Adrenal gland (tissue), 12 donors: ENCODE measurements around the gene SLC22A7. TPM values are rescaled to one million over a fixed set of nuclear protein-coding genes. Genes with fewer than 3 reads are reported as not detected.
"Not testable (repeated sequence)": the region's sequence is repeated elsewhere in the genome, so short reads cannot be mapped to it uniquely, and the experiment has no call there.

ENCODE experiments used
- DNase-seq, 7 donors: peaks; one replicate each; pipeline ENCODE4 v3.0.0-alpha.2; 2019 to 2020
- H3K27ac ChIP-seq, 5 donors: fragments of 200-600 bp; sonication (generic) in 4 of 5; 1 replicate in 3 of 5; 2 replicates in 2 of 5; pipeline versions ENCODE4 v1.5.1 to v1.8.0; 2016 to 2020; ENCODE audit warnings: mild to moderate bottlenecking in 1 of 5
- H3K27me3 ChIP-seq: fragments of 200-600 bp; 2 replicates; pipeline ENCODE4 v1.8.0; 2021
- H3K36me3 ChIP-seq, 2 donors: fragments of 200-600 bp; replicated peaks in 1 of 2; 1 replicate in 1 of 2; 2 replicates in 1 of 2; pipeline versions ENCODE4 v1.5.1 to v1.8.0; 2018 to 2022
- H3K4me1 ChIP-seq, 2 donors: fragments of 200-600 bp; replicated peaks in 1 of 2; 1 replicate in 1 of 2; 2 replicates in 1 of 2; pipeline versions ENCODE4 v1.5.1 to v1.8.0; 2018 to 2021
- H3K4me3 ChIP-seq, 4 donors: fragments of 200-600 bp; sonication (generic) in 3 of 4; one replicate each; pipeline ENCODE4 v1.5.1; 2016 to 2018
- H3K9me3 ChIP-seq, 3 donors: fragments of 200-600 bp; sonication (generic) in 1 of 3; replicated peaks in 1 of 3; 1 replicate in 2 of 3; 2 replicates in 1 of 3; pipeline versions ENCODE4 v1.5.1 to v1.8.0; 2016 to 2021
- POLR2A ChIP-seq, 2 donors: fragments of 450-650 bp; IDR thresholded peaks; one replicate each; pipeline ENCODE4 v1.6.1; 2017; ENCODE audit warnings: antibody characterized with exemption in 2 of 2, mild to moderate bottlenecking in 2 of 2, moderate library complexity in 1 of 2
- WGBS, 4 donors: extraction: QIAGEN DNeasy Blood & Tissue Kit in 2 of 4; methylation state at CpG; one replicate each; pipeline versions ENCODE4 v1.1.5 to v1.1.7; 2013 to 2017; 5-methylcytosine and 5-hydroxymethylcytosine counted together
- intact Hi-C, 2 donors: fragments of 100-400 bp; cut with DNase I; formaldehyde crosslinking; loops; one replicate each; pipeline versions ENCODE4 v1.14.1 to v1.15.0; 2022 to 2023
- polyA plus RNA-seq, 3 donors: library from polyadenylated mRNA; stranded (reverse); fragments of 200-250 nt in 2 of 3; fragments of 350-450 nt in 1 of 3; fragmentation: Illumina TruSeq in 1 of 3; extraction: RNeasy Lipid Tissue Mini Kit (QIAGEN cat#74804) in 1 of 3; gene quantifications; one replicate each; pipeline ENCODE4 v1.2.3, GENCODE V29; 2013 to 2014
- small RNA-seq, 2 donors: library from RNA; depleted of rRNA; stranded (forward); fragments of <200 nt; gene quantifications; one replicate each; pipeline ENCODE3, GENCODE V24; 2016
- total RNA-seq, 9 donors: library from RNA; depleted of rRNA in 4 of 9; stranded (reverse); fragments of >200 nt in 4 of 9; fragments of 120-200 nt in 1 of 9; fragmentation: NEBNext Ultra II Directional in 1 of 9; extraction: Animal tissue kit (Norgen Biotek cat#: 25700) in 1 of 9; gene quantifications; one replicate each; pipeline versions ENCODE4 v1.1.0 to v1.2.4, GENCODE V29; 2013 to 2023
- donor health status: healthy with polysubstance abuse.
- donor health status: Bipolar disorder and iron deficiency.
- donor health status: DM: yes; HTN: yes; CAD: no.
- donor health status: DM: no; HTN: no; CAD: no.
- donor health status: DM: no; HTN: no; CAD: no.
- donor health status: DM: yes; HTN: yes; CAD: no.

SLC22A7 gene
- total and polyA plus RNA-seq, 12 donors: 0.14 TPM; not detected in 11

DNA sequence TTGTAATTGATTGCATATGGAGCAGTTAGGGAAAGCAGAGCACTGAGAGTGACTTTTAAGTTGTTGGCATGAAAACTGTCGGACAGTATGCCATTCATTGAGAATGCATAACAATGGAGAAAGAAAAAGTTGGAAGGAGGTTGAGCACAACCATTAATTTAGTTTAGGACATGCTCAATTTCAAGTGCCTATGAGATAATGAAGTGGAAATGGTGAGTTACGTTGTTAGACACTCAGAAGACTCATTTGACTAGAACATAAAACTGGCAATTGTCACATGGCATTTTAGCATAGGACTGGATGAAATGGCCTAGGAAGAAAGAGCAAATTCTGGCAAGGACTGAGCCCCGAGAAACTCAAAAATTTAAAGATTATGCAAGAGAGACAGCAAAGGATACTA is 49.4 kb downstream of the SLC22A7 start:
- intact Hi-C loops: no loop called here
- Histone ChIP-seq H3K9me3 (no peaks in the 10 kb centered on the region), H3K4me1 (no peaks in the 10 kb centered on the region), H3K27me3 (no peaks in the 10 kb centered on the region), H3K36me3 (peaks cover 0 to 51% of the 10 kb centered on the region in 2 donors), H3K4me3 (no peak overlapping the region), H3K27ac (no peak overlapping the region)
- no peak for TF ChIP-seq POLR2A (IDR thresholded peaks at IDR 0.05)
- 93 to 95% (median 94%) methylated on average over 3 of the region's 3 CpGs for WGBS, 4 donors
- no peak for DNase-seq

DNA sequence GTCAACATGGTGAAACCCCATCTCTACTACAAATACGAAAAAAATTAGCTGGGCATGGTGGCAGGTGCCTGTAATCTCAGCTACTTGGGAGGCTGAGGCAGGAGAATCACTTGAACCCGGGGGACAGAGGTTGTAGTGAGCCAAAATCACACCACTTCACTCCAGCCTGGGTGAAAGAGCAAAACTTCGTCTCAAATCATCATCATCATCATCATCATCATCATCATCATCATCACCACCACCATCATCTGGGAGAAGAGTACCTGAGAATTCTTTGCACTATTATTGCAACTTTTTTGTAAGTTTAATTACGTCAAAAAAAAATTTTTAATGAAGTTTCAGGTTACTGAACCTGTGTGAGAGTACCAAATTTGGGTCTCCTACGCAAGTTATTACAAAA is 53.9 kb downstream of the SLC22A7 start:
- H3K9me3 ChIP-seq, DNase-seq, H3K27me3 ChIP-seq, H3K4me3 ChIP-seq, intact Hi-C loops, H3K4me1 ChIP-seq, H3K27ac ChIP-seq: not testable (repeated sequence)
- 91 to 98% (median 93%) methylated on average over 5 of the region's 5 CpGs for whole genome bisulfite sequencing, 4 donors
- peaks cover 0 to 46% of the 10 kb centered on the region in 2 donors for H3K36me3 ChIP-seq

Small RNA genes within 50 kb of the gene (small RNA-seq; reads per million reads assigned to genes)
- gene RPL12P47: 0 reads per million in 2 donors

Other genes with a start within 250 kb of the SLC22A7 start
- 10 to 100 TPM; 17.9 to 52.5 (median 35.5) TPM for gene CUL7, start 244.4 kb upstream of the SLC22A7 start, total RNA-seq
- 10 to 100 TPM; 12.0 to 30.6 (median 19.3) TPM for gene CUL7, start 244.4 kb upstream of the SLC22A7 start, polyA plus RNA-seq
- 100 to 1,000 TPM in 1 of 9 donors, 10 to 100 TPM in 8; 16.7 to 118 (median 74.6) TPM for gene MRPL2, start 238.8 kb upstream of the SLC22A7 start, total RNA-seq
- gene MRPL2, start 238.8 kb upstream of the SLC22A7 start, polyA plus RNA-seq: 100 to 1,000 TPM in 2 of 3 donors, 10 to 100 TPM in 1; 65.9 to 143 (median 124) TPM
- gene KLC4, start 238.6 kb upstream of the SLC22A7 start, total RNA-seq: 10 to 100 TPM; 16.1 to 51.9 (median 33.3) TPM
- 10 to 100 TPM; 14.2 to 84.9 (median 47.1) TPM for gene KLC4, start 238.6 kb upstream of the SLC22A7 start, polyA plus RNA-seq
- 10 to 100 TPM in 4 of 9 donors, 1 to 10 TPM in 5; 2.8 to 16.7 (median 8.4) TPM for gene PTK7, start 221.9 kb upstream of the SLC22A7 start, total RNA-seq
- 10 to 100 TPM in 1 of 3 donors, 1 to 10 TPM in 2; 2.8 to 14.2 (median 8.1) TPM for gene PTK7, start 221.9 kb upstream of the SLC22A7 start, polyA plus RNA-seq
- gene SRF, start 127.0 kb upstream of the SLC22A7 start, total RNA-seq: 10 to 100 TPM in 8 of 9 donors, 1 to 10 TPM in 1; 7.3 to 30.9 (median 23.8) TPM
- gene SRF, start 127.0 kb upstream of the SLC22A7 start, polyA plus RNA-seq: 10 to 100 TPM; 12.6 to 23.3 (median 22.4) TPM
- 10 to 100 TPM; 23.3 to 49.3 (median 30.0) TPM for gene CUL9, start 116.1 kb upstream of the SLC22A7 start, total RNA-seq
- gene CUL9, start 116.1 kb upstream of the SLC22A7 start, polyA plus RNA-seq: 100 to 1,000 TPM in 1 of 3 donors, 10 to 100 TPM in 2; 13.3 to 195 (median 97.5) TPM
- 100 to 1,000 TPM in 6 of 9 donors, 10 to 100 TPM in 3; 57.2 to 229 (median 133) TPM for gene DNPH1, start 68.8 kb upstream of the SLC22A7 start, total RNA-seq
- gene DNPH1, start 68.8 kb upstream of the SLC22A7 start, polyA plus RNA-seq: 100 to 1,000 TPM in 1 of 3 donors, 10 to 100 TPM in 2; 33.7 to 143 (median 95.1) TPM
- gene TTBK1, start 54.8 kb upstream of the SLC22A7 start, total RNA-seq: 1 to 10 TPM in 3 of 9 donors, under 1 TPM in 6; 0.17 to 1.8 (median 0.44) TPM
- gene TTBK1, start 54.8 kb upstream of the SLC22A7 start, polyA plus RNA-seq: 1 to 10 TPM in 1 of 3 donors, under 1 TPM in 2; 0.81 to 5.4 (median 0.95) TPM
- gene CRIP3, start 10.6 kb downstream of the SLC22A7 start, total RNA-seq: 1 to 10 TPM in 3 of 9 donors, not detected in 6; 1.2 to 1.5 (median 1.5) TPM
- gene CRIP3, start 10.6 kb downstream of the SLC22A7 start, polyA plus RNA-seq: 1 to 10 TPM in 2 of 3 donors, under 1 TPM in 1; 0.44 to 8.9 (median 2.5) TPM
- 10 to 100 TPM; 10.1 to 19.3 (median 13.9) TPM for gene ZNF318, start 71.4 kb downstream of the SLC22A7 start, total RNA-seq
- 10 to 100 TPM in 1 of 3 donors, 1 to 10 TPM in 2; 5.9 to 13.8 (median 9.2) TPM for gene ZNF318, start 71.4 kb downstream of the SLC22A7 start, polyA plus RNA-seq
- gene ABCC10, start 129.3 kb downstream of the SLC22A7 start, total RNA-seq: 10 to 100 TPM; 19.1 to 40.0 (median 24.2) TPM
- 100 to 1,000 TPM in 1 of 3 donors, 10 to 100 TPM in 1, 1 to 10 TPM in 1; 8.5 to 123 (median 70.7) TPM for gene ABCC10, start 129.3 kb downstream of the SLC22A7 start, polyA plus RNA-seq
- gene DLK2, start 157.3 kb downstream of the SLC22A7 start, total RNA-seq: 1 to 10 TPM in 4 of 9 donors, under 1 TPM in 2, not detected in 3; 0.14 to 3.9 (median 1.4) TPM
- 1 to 10 TPM in 1 of 3 donors, under 1 TPM in 1, not detected in 1; 0.64 to 1.0 TPM for gene DLK2, start 157.3 kb downstream of the SLC22A7 start, polyA plus RNA-seq
- 10 to 100 TPM; 23.1 to 66.0 (median 32.5) TPM for gene TJAP1, start 179.3 kb downstream of the SLC22A7 start, total RNA-seq
- 10 to 100 TPM; 17.6 to 77.5 (median 54.4) TPM for gene TJAP1, start 179.3 kb downstream of the SLC22A7 start, polyA plus RNA-seq
- gene LRRC73, start 212.1 kb downstream of the SLC22A7 start, total RNA-seq: 10 to 100 TPM in 3 of 9 donors, 1 to 10 TPM in 6; 1.4 to 15.0 (median 4.4) TPM
- 1 to 10 TPM; 2.8 to 4.0 (median 3.1) TPM for gene LRRC73, start 212.1 kb downstream of the SLC22A7 start, polyA plus RNA-seq
- 100 to 1,000 TPM; 121 to 271 (median 170) TPM for gene YIPF3, start 218.7 kb downstream of the SLC22A7 start, total RNA-seq
- 100 to 1,000 TPM in 1 of 3 donors, 10 to 100 TPM in 2; 78.1 to 139 (median 98.0) TPM for gene YIPF3, start 218.7 kb downstream of the SLC22A7 start, polyA plus RNA-seq
- gene POLR1C, start 218.8 kb downstream of the SLC22A7 start, total RNA-seq: 10 to 100 TPM; 16.8 to 54.4 (median 30.3) TPM
- 10 to 100 TPM; 36.7 to 67.2 (median 50.7) TPM for gene POLR1C, start 218.8 kb downstream of the SLC22A7 start, polyA plus RNA-seq